GOT3 (cell line): ENCODE data around the gene TBX1.
"Not testable (repeated sequence)": the region's sequence is repeated elsewhere in the genome, so short reads cannot be mapped to it uniquely, and the experiment has no call there.

ENCODE experiments used
- DNase-seq: peaks from one replicate; lab custom pipeline; 2025; ENCODE audit warnings: mixed read lengths; lab: John Stamatoyannopoulos, UW

Gene TBX1

DNA sequence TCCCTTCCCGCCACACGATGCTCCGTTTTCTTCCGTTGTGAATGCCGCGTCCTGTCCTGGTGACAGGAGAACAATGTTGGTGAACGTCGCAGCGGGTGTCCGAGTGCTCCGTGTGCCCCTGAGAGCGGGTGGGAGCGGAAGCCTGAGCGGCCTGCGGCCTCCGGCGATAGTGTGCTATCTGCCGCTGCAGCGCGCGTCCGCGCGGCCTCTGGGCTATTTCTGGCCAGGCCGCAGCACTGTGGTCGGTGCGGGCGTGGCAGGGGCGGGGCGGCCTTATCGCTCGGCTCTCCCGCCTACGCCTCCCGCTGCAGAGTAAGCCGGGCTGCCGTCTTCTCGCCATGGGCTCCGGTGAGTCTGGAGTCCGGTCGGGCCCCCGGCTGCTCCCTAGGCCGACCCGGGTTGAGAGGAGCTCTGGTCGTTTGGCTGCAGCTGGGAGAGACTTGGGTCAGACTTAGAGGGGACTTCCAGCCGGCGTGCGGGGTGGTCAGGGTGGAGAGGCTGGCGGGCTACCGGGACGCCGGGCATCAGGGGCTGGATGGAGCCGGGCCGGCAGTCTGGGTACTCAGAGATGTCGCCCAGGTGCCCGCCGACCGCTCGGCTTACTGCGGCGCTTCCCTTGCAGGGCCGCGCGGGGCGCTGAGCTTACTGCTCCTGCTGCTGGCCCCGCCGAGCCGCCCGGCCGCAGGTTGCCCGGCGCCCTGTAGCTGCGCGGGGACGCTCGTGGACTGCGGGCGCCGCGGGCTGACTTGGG is 37.2 kb upstream of the TBX1 start, which contains the start of gene GP1BB:
Gene GP1BB, plus strand, starts transcription at position 308 of the 751 bp plus-strand sequence. Its CDS starts 31 bp downstream, at position 339.
- DNase-seq: no peak

DNA sequence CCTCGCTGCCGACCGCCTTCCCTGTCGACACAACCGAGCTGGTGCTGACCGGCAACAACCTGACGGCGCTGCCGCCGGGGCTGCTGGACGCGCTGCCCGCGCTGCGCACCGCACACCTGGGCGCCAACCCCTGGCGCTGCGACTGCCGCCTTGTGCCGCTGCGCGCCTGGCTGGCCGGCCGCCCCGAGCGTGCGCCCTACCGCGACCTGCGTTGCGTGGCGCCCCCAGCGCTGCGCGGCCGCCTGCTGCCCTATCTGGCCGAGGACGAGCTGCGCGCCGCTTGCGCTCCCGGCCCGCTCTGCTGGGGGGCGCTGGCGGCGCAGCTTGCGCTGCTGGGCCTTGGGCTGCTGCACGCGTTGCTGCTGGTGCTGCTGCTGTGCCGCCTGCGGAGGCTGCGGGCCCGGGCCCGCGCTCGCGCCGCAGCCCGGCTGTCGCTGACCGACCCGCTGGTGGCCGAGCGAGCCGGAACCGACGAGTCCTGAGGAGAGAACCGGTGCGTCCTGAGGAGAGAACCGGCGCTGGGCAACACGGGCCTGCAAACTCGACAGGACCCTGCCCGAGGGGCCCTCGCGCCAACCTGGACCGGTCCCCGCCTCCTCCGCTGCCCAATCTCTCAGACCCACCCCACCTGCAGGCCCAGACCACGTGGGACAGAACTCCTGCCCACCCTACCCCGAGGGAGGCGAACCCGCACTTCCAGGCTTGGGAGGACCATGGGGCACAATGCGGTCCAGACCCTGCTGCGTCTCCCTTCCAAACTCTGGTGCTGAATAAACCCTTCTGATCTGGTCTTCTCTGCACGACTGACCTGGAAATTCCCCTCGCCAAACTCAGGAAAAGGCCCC is 36.4 kb upstream of the TBX1 start:
- no peak for DNase-seq

DNA sequence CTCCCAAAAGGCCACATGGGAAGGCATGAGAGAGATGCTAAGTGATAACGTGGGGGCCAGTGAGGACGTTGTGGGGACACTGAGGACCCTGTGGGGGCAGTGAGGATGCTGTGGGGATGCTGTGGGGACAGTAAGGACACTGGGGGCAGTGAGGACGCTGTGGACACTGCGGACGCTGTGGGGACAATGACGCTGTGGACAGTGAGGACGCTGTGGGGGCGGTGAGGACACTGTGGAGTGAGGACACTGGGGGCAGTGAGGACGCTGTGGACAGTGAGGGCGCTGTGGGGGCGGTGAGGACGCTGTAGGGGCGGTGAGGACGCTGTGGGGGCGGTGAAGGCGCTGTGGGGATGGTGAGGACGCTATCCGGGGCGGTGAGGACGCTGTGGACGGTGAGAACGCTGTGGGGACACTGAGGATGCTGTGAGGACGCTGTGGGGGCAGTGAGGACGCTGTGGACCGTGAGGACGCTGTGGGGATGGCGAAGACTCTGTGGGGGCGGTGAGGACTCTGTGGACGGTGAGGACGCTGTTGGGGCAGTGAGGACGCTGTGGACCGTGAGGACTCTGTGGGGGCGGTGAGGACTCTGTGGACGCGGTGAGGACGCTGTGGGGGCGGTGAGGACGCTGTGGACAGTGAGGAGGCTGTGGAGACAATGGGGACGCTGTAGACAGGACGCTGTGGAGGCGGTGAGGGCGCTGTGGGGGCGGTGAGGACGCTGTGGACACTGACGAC is 35.5 kb upstream of the TBX1 start:
- no peak for DNase-seq

DNA sequence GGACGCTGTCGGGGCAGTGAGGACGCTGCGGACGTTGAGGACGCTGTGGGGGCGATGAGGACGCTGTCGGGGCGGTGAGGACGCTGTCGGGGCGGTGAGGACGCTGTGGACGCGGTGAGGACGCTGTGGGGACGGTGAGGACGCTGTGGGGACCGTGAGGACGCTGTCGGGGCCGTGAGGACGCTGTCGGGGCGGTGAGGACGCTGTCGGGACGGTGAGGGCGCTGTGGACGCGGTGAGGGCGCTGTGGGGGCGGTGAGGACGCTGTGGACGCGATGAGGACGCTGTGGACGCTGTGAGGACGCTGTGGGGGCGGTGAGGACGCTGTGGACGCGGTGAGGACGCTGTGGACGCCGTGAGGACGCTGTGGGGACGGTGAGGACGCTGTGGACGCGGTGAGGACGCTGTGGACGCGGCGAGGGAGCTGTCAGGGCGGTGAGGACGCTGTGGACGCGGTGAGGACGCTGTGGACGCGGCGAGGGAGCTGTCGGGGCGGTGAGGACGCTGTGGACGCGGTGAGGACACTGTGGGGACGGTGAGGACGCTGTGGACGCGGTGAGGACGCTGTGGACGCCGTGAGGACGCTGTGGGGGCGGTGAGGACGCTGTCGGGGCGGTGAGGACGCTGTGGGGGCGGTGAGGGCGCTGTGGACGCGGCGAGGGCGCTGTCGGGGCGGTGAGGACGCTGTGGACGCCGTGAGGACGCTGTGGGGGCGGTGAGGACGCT is 34.4 kb upstream of the TBX1 start:
- not testable (repeated sequence) for DNase-seq

DNA sequence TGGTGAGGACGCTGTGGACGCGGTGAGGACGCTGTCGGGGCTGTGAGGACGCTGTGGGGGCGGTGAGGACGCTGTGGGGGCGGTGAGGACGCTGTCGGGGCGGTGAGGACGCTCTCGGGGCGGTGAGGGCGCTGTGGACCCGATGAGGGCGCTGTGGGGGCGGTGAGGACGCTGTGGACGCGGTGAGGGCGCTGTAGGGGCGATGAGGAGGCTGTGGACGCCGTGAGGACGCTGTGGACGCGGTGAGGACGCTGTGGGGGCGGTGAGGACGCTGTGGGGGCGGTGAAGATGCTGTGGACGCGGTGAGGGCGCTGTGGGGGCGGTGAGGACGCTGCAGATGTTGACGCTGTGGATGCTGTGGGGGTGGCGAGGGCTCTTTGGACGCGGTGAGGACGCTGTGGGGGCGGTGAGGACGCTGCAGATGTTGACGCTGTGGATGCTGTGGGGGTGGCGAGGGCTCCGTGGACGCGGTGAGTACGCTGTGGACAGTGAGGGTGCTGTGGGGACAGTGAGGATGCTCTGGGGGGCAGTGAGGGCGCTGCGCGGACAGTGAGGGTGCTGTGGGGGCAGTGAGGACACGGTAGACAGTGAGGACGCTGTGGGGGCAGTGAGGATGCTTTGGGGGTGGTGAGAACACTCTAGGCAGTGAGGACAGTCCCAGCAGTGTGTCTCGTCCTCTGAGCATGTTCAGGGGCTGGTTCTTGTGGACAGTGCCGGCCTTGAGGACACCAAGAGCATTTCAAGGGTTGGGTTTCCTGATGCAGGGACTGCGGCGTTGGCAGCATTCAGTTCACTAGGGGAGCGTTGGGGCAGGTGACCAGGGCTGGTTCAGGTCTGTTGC is 33.0 kb upstream of the TBX1 start:
- DNase-seq: no peak

DNA sequence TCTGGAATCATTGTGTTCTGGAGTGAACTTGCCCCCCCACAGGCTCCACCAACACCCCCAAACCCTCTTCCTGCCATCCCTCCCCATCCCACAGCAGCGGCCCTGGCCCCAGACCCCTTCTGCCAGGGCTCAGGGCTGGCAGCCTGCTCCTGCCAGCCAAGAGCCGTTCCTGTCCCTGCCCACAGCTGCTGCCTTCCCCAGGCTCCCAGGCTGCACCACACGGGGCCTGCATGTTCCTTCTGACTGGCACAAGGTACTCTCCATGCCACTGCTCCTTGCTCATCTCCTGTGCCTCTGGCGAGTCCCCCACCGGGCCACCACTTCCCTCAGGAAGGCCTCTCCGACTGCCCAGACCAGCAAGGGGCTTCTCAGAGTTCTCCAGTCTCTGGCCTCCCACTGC is 32.3 kb upstream of the TBX1 start:
- no peak for DNase-seq

DNA sequence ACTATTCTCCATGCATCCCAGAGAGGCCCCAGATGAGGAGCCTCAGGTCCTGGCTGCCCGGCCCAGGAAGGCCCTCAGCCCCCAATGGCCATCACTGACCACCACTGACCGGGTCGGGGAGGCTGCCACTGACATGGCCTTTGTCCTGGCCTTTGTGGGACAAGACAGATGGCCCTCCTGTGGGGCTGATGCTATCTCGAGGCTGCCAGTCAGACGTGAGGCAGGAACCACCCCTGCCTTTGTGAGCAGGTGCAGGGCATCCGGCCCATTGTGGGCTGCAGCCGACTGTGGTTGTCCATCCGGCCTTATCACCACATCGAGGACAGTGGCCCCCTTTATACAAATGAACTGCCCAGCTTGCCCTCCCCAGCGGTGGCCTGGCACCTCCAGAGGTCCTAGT is 31.7 kb upstream of the TBX1 start:
- no peak for DNase-seq

DNA sequence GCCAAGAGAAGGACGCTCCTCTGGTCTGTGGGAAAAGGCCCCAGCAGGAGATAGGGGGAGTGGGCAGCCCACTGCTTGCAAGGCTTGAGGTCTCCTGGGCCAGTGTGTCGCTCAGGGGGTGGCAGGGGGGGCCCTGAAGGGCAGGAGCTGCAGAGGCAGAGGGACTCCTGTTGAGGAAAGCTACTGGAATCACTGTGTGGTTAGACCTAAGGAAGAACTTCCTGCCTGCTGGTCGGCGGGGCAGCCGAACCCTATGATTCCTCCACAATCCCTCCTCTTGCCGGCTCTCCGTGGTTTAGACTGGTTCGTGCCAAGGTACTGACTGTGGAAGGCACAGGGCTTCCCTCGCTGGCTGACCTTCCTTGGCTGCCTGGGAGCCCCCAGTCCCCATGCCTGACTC is 31.1 kb upstream of the TBX1 start:
- DNase-seq: no peak

DNA sequence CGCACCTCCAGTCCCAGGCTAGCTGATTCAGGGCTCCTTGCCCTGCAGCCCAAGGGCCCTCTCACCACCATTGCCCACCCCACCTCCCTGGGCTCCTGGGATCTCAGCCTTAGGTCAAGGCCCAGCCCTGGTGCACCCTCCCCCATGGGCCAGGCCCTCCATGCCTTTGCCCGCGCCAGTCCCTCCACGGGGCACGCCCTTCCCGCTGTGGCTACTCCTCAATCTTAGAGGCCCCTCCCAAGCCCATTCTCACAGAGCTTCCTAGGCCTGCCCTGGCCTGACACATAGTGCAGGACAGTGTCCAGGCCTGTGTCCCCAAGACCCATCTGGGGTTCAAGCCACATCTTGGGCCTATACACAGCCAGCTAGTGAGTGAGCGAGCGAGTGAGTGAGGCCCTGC is 30.4 kb upstream of the TBX1 start:
- no peak for DNase-seq

DNA sequence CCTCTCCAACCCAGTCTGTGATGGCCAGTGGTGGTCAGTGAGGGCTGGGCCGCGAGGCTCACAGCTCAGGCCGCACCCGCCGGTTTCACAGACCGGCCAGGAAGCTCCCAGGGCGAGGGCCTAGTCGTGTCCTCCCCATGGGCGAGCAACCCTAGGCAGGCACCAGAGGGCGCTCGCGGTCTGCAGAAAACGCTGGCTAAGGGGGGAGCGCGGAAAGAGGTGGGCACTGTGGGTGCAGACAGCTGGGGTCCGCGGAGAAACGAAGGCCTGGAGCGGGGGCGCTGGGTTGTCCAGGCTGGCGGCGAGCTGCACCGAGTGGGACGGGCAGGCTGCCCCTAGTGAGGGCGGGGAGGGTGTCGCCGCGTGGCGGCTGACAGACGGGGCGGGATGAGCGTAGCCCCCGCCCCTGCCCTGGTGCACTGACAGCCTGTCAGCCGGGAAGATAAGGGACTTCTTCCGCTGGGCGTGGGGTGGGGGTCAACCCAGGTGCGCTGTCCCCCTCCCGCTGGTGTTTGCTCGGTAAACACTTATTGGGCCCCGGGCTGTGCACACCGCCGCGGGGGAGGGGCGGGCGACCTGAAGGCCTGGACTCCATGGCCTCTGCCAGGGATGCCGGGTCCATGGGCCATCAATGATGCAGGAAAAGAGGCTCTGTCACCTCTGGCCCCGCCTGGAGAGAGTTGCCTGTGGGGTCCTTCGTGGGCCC is 29.8 kb upstream of the TBX1 start:
- peak; percentile 35 for DNase-seq

DNA sequence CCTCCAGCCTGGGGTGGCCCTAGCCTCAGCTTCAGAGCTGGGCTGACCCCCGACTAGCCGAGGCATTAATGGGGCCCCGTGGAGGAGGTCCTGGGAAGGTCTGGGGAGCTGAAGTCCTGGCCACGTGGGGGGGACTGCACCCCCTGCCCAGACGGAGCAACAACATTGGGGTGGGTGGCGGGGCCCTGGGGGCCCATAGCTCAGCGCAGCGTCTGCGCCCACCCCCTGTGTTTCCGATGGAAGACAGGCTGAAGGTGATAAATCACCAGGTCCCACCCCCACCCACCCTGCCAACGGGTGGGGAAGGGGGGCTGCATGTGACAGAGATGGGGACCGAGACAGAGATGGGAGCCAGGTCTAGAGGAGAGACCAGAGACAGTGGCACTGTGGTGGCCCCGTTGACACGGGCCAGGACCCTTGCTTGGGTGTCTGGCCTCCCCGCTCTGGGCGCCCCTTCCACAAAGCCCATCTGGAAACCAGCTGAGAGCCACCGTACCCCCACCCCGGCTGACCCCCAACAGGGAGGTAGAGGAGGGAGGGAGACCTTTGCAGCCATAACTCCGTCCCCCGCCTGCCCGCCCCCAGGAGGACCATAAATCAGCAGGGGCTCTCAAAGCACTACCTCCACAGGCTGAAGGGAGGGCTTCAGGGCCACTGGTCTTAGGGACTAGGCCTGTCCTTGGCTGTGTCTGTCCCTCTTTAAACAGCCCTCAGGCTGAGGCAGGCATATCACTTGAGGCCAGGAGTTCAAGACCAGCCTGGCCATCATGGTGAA is 29.0 kb upstream of the TBX1 start:
- no peak for DNase-seq

DNA sequence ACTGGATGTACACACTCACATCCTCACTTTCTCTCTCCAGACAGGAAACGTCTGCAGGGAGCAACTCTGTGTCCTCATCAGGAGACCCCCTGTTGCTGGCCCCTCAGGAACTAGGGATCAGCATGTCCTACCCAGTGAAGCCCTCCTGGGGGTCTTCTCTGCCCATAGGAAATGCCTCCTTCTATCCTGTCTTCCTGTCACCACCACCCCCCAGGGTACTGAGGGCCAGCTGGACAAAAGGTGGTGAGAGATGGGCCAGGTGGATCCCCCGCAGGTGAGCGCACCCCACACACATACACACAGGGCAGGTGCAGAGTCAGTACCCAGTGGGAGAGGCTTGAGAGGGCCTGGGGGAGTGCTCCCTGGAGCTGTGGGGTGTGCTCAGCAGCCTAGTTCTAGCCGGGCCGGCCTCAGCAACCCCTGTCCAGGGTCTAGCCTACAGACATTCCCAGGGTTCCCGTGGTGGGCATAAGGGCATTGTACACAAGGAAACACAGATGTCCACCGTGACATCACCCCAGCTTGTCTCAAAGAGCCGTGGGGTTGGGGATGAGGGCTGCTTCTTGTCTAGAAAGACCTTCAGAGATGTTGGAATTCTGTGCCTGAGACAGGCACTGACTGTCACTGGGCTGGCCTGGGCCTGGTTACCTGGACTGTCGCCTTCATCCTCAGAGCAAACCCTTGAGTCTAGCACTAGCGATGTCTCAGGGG is 28.0 kb upstream of the TBX1 start:
- no peak for DNase-seq

DNA sequence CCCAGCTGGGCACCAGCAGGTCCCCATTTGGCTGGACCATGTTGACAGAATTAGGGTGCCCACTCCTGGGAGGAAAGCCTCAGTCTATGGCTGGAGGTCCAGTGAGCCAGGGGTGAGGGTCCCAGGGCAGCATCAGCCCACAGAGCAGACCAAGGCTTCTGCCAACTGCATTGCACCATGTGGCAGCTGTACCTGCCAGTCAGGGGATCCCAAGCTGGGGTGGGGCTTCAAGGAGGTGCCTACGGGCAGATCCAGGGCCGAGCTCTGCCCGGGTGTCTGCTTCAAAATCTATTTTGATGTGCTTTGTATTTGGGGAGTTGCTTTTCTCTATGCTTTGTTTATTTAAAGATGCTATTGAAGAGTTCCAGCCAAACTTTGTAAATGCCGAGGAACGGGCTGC is 26.8 kb upstream of the TBX1 start:
- no peak for DNase-seq

DNA sequence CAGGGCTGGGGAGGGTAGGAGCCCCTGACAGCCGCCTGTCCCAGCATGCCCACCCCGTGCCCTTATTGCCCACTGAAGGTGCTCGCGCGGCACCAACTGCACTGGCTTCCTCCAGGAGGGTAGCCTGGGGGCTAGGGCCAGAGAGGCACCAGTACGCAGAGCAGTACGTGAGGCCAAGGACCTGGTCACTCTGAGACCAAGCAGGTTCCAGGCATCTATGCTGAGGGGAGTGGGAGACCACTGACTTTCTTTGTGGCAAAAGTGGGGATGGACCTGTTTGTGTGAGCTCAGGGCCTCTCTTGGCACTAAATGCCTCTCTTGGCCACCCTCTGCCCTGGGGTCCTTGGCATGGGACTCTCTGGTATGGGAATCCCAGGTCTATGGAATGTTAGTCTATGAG is 26.4 kb upstream of the TBX1 start:
- DNase-seq: no peak

DNA sequence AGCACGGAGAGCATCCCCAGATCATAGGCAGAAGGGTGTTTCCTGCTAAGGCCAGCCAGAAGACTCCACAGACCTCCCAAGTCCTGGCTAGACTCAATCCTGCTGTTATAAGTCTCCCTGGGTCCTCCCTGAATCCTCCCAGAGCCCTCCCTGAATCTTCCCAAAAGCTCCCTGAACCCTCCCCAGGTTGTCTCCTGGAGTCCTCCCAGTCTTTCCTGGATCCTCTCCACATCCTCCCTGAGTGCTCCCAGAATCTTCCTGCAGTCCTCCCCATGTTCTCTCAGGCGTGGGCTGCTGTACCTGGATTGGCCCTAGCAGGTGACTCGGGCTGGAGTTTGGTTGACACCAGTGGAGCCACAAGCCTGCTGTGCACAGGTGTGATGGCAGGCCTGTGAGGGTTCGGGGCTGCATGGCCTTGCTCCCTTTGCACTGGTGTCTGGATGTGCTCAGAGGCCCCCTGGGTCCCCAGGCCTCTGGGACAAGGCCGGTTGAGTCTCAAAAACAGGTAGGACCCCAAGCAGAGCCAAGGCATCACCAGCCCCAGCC is 25.7 kb upstream of the TBX1 start:
- no peak for DNase-seq

DNA sequence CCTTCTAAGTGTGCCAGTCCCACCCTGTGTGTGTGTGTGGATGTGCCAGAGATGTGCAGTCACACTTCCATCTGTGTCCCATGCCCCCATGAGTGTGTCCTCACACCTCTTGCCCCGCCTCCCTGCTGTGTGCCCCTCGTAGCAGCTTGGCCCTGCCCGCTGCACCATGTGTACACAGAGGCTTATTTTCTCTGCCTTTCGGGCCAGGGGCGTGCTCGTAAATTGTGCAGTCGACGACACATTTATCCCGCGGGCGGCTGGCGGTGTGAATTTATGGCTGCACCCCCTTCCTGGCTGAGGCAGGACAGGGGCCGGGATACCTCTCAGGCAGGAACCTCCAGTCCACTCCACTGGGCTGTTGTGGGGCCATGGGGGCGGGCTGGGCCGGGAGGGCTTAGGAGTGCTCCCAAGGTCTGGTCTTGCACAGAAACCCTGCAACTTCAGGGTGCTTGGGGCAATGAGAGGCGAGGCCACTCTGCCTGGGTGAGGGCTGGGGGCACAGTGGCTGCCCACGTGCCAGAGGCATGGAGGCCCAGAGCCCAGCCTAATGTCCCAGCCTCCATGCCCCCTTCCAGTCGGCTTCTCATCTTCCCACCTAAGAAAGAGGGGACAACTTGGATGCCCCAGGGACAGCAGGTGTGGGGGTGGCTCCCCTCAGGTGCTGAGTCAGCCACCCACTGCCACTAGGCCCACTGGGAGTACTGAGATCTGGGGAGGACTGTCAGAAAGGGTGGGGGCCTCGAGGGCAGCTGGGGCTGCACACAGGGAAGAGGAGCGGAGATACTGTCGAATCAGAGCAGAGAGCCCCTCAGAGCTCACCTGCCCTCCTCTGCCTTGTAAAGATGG is 24.7 kb upstream of the TBX1 start:
- no peak for DNase-seq

DNA sequence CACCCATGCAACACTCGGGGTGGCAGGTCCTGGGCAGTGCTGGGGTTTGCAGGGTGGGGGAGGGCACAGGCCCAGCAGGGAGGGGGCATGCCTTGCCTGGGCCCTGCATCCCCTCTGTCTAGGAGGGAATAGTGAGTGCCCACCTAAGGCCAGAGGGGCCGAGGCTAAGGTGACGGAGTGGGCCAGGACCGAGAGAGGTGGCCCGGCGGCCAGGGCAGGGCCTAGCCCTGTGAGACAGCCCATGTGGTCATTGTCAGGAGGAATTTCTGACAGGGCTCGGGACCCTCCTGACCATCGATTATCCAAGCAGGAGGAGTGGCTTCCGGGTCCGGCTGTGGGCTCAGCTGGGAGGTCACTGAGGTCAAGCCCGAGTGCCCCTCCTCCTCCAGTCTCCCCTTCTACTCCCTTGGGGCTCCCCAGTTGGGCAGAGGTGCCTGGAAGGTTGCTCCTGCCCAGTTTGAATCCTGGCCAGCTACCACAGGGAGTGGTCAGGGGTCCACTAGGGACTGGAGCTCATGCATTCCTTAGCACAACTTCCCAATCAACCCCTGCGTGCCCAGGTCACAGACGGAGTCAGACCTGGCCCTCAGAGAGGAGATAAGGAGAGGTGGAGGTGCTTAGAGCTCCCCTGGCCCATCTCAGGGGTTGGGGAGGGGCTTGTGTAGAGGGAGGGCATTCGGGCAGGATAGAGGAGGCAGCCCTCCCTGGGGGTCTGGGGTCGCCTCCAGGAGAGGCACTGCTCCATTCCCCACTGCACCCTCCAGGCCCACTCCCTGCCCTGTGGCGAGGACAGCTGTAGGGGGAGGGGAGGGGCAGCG is 22.5 kb upstream of the TBX1 start:
- no peak for DNase-seq
